HG03469 (cell line): ENCODE results near the gene NDUFC2.
"Not testable (repeated sequence)": the region's sequence is repeated elsewhere in the genome, so short reads cannot be mapped to it uniquely, and the experiment has no call there.

ENCODE experiments used
- ATAC-seq: cut with Tn5 transposase; IDR thresholded peaks from one replicate; pipeline ENCODE4 v1.9.1; 2021; ENCODE audit warnings: mild to moderate bottlenecking, moderate library complexity, moderate number of reproducible peaks; ENCODE audit not compliant: unreplicated experiment

NDUFC2 gene

DNA sequence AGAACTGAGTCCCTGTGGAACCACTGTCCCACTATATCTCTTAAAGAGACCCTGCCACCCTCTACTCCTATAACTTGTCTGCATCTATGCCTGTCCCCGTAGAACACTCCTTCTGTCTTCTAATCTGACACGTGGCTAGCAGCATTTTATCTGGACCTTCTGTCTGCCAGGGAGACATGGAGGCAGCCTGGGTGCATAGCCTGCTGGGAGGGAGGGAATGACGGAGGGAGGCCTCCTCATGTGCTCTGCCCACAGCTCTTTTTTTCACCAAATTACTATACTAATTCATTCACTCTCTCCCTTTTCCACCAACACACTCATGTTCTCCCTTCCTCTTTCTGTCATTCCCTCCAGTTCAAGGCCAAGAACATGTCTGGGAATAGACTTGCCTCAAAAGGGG is 23.6 kb downstream of the NDUFC2 start:
- ATAC-seq = no peak

DNA sequence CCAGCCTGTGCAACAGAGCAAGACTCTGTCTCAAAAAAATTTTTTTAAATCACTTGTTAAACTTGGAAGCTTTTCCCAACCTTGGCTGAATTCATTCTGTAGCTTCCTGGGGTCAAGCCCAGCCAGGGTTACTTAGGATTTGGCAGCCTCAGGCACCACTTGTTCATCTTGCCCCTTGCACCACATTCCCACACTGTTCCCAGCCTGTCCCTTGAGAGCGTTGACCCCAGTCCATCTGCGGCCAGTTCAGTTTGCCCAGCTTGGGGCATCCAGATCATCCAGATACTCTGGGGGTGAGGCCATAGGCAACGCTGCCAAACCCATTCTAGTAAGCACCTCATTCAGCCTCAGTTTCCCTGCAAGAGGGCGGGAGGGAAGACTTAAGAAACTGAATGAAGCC is 24.7 kb downstream of the NDUFC2 start:
- no peak for ATAC-seq

DNA sequence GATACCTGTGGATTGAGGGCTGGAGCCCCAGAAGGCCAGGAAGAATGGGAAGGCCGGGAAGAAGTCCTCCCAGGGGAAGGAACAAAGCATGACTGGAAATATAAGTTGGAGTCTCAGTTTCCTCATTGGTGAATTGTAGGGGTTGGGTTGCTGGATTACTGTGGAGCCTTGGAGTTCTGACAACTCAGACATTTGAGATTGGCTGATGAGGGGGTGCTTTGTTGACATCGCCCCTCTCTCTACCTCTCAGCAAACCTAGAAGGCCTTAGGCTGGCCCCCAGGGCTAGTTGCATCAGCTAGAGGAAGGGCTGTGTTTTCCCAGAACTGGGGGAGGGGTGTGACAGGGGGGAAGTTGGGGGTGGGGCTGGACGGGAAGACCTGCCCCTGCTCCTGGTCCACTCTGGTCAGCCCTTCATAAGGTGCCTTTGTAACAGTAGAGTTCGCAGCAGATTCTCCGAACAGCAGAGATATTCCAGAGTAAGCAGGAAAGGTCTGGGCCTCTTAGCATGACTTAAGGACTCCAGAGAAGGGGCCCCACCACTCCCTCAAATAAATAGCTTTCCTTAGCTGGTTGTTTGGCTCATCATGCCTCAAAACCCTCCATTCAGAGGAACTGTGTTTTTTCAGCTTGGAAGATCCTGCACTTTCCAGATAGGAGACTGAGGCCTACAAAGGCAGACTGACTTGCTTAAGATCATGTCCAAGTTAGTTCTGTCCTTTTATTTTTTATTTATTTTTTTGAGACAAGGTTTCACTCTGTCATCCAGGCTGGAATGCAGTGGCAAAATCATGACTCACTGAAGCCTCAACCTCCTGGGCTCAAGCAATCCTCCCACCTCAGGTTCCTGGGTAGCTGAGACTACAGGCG is 28.5 kb downstream of the NDUFC2 start:
- ATAC-seq = no peak

DNA sequence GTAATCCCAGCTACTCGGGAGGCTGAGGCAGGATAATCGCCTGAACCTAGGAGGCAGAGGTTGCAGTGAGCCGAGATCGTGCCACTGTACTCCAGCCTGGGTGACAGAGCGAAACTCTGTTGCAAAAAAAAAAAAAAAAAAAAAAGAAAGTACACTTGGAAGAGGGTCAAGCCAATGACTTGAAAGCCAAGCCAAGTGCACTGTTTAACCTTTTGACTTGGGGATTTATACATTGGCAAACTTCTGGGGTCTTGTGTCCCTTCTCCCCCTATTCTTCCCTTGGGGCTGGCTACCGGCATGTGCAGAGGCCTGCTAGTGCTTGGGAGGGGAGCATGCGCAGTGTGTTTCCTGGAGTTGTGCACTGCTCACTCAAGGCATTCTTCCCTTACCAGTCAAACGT is 30.3 kb downstream of the NDUFC2 start:
- no peak for ATAC-seq

DNA sequence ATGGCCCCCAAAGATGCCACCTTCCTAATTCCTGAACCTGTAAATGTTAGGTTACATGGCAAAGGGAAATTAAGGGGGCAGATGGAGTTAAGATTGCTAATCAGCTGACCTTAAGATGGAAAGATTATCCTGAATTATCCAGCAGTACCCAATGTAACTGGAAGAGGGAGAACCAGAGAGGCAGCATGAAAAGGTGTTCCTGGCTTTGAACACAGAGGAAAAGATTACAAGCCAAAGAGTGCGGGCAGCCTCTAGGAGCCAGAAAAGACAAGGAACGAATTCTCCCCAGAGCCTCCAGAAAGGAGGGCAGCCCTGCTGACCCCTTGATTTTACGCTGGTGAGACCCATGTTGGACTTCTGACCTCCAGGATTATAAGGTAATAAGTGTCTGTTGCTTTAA is 31.1 kb downstream of the NDUFC2 start:
- ATAC-seq = no peak

DNA sequence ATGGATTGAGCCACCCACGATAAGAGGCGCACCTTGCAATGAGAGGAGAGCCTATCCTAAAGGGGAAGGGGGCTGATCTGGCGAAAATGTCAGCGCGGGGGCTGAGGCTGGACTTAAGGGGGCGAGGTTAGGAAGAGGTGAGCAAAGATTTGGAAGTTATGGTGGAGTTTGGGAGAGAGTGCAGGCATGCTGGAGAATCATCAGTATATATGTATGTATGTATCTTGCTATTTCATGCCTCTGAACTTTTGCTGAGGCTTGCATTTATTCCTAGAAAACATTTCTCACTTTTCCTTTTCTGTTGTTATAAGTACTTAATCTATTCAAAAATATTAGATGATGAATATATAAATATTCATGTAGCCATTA is 33.2 kb downstream of the NDUFC2 start:
- no peak for ATAC-seq

DNA sequence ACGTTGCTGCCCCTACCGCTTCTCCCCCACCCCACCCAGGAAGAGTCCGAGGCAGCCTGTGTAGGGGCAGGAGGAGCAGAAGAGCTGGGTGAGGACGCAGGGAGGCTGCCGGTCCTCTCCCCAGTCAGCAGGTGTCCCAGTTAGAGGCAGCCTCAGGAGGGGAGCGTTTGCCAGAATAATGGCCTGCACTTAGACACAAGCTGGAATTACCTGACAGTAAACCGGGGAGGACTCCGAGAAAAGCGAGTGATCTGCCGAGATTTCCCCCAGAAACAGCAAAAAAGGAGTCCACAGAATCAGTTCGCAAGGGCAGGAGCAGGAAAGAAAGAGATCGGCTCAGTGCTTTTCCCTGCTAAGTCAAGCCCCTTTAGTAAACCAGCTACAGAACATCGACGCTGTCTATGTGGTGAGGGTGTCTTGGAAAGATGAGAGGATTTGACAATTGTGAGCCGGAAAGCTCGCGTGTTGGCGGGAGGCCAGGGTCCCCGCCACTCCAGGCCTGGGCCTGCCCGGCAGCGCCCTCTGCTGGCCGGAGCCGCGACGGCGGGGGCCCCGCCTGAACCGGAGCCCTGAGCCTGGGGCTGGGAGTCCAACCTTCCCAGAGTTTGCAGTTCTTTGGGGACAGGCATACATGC is 33.7 kb downstream of the NDUFC2 start:
- no peak for ATAC-seq

DNA sequence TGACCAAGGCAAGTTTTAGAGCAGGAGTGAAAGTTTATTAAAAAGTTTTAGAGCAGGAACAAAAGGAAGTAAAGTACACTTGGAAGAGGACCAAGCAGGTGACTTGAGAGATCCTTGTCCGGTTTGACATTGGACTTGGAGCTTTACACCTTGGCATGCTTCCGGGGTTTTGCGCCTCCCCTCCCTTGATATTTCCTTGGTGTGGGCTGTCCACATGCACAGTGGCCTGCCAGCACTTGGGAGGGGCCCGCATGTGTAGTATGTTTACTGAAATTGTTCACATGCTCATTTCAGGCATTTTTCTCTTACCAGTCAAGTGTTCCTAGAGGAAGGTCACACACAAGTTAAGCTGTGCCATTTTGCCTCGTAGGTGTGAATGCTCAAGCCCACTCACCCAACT is 35.0 kb downstream of the NDUFC2 start:
- no peak for ATAC-seq

DNA sequence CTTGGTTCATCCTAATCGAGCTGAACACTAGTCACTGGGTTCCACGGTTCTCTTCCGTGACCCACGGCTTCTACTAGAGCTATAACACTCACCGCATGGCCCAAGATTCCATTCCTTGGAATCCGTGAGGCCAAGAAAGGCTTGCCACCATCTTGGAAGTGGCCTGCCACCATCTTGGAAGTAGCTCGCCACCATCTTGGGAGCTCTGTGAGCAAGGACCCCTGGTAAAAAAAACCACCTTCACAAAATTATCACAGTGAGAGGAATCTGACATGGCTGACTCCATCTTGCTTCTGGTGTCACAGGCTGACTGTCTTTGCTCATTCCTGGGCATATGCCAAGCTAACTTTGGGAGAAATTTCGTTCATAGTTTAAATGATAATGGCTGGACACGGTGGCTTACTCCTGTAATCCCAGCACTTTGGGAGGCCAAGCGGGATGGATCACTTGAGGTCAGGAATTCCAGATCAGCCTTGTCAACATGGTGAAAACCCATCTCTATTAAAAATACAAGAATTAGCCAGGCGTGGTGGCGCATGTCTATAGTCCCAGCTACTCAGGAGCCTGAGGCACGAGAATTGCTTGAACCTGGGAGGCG is 37.7 kb downstream of the NDUFC2 start:
- ATAC-seq = no peak

DNA sequence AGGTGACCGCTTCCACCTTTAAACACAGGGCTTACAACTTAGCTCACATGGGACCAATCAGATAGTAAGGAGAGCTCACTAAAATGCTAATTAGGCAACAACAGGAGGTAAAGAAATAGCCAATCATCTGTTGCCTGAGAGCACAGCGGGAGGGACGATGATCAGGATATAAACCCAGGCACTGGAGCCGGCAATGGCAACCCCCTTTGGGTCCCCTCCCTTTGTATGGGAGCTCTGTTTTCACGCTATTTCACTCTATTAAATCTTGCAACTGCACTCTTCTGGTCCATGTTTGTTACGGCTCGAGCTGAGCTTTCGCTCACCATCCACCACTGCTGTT is 38.3 kb downstream of the NDUFC2 start:
- ATAC-seq = not testable (repeated sequence)

DNA sequence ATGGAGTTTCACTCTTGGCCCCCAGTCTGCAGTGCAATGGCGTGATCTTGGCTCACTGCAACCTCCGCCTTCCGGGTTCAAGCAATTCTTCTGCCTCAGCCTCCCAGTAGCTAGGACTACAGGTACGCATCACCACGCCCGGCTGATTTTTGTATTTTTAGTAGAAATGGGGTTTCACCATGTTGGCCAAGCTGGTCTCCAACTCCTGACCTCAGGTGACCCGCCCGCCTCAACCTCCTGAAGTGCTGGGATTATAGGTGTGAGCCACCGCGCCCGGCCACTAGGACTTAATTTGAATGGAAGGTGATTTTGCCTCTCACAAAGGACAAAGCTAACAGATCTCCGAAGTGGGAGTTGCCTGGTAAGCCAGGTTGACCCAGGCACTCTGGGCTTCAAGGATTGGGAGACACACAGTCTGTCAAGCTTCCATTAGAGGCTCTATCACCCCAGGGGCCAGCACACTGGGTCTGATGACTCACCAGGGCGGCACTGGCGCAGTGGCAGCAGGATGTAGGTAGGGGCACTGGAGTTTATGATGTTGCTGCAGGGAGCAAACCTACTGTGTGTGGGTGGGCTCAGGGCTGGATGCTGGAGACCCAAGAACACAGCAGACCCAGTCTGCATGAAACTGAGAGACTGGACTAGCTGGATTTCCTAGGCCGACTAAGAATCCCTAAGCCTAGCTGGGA is 38.8 kb downstream of the NDUFC2 start:
- no peak for ATAC-seq

DNA sequence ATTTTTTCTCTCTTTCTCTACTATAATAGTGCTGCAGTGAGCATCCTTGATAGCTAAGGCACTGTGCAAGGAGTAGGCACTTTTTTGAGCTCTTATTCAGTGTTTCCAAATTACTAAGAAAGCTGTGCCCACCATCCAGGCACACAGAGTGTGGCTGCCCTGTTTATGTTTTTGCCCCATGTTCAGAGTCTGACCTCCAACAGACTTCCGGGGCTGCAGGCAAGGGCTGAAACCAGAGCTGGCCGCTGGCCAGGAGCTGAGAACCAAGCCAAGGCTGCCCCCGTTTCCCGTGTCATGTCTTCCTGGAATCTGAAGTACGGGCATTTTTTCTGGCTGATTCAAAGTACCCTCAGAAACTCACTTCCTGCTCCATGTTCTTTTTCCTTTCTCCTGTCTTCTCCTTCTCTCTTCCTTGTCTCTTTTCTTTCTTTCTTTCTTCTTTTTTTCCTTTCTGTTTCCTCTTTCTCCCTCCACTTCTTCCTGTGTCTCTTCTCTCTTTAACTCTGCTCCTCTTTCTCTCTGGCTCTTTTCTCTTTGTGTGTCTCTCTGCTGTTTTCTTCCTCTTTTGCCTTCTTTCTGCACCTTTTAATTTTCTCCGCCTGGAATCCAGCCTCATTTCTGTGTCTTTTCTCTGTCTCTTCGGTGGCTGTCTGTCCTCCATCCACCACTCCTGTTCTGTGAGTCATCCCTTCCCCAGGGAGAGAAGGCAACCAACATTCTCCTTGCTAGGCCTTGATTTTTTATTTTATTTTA is 39.6 kb downstream of the NDUFC2 start:
- no peak for ATAC-seq

DNA sequence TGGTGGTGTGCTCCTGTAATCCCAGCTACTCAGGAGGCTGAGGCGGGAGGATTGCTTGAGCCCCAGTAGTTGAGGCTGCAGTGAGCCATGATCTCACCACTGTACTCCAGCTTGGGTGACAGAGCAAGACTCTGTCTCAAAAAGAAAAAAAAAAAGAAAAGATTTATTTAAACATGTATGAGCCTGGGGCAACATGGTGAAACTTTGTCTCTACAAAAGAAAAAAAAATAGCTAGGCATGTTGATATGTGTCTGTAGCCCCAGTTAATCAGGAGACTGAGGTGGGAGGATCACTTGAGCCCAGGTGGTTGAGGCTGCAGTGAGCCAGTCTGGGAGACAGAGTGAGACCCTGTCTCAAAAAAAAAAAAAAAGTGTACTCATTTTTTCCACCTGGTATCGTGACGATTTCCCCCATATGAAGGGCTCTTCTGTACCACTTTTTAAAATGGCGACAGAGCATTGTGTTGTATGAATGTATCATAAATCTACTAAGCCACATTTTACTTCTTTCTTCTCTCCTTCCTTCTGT is 40.2 kb downstream of the NDUFC2 start:
- no peak for ATAC-seq

DNA sequence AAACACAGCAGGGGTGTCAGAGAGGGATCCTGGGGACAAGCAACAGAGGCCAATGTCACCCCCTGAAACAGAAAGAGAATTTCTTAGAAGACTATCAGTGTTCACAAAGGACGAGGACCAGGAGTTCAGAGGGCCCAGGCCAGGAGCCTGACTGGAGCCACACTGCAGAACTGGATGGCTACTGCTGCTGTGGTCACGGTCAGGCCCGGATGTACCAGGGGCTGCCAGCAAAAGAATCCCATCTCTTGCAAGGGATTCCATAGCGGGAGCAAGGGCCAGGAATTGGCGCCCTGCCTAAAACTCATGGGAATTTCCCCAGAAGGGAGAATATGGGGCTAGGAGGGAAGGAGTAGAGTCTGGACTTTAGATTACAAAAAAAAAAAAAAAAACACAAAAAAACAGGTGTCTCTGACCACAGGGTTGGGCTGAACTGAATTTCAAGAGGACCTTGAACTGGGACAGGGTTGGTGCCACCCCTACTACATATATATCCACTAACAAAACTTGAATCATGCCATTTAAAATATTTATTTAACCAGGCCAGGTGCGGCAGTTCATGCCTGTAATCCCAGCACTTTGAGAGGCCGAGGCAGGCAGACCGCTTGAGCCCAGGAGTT is 40.9 kb downstream of the NDUFC2 start:
- no peak for ATAC-seq

DNA sequence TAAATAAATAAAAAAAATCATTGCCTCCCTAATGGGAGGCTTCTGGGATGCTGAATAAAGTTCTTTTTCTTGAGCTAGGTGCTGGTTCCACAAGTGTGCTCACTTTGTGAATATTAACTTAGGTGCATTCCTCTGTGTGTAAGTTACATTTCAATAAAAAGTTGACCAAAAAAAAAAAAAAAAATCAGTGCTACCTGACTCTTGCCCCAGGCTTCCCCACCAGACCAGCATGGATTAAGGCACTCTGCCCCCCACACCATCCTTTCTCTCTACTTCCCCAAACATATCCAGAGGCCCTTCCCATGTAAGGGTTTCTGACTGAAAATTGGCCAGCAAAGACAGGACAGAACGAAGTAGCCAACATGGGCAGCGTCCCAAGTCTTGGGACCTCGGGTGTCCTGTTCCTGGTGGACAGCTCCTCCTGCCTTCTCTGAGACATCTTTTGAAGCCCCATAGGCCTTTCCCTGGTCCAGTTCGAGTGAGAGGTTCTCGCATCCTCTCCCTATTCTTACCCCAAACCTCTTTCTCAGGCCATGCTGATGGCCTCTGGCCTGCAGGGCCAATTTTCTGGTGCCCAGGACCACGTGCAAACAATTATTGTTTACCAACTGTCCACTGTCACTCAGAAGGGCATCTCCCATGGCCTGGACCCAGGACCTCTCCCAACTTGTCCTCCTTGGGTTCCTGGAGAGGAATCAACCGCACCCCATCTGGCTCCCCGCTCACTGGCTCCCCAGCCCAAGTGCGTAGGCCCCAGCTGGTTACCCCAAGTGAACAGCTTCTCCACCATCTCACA is 41.6 kb downstream of the NDUFC2 start:
- no peak for ATAC-seq

DNA sequence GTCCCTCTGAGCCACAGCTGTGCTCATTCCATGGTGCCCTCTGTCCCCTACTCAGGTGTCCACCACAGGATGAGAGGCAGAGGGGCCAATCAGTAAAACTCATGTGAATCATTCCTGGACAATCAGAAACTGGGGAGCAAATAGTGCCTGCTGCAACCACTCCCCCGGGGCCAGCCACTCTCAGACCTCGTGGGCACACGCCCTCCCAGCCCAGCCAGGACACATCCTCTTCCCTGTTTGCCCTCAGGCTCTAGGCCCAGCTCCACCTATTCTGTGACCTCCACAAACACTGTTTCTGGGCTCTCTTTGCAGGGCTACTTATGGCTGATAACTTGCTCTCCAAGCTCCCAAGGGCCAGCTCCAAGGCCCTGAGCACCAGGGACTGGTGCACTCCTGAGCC is 42.6 kb downstream of the NDUFC2 start:
- ATAC-seq = no peak

DNA sequence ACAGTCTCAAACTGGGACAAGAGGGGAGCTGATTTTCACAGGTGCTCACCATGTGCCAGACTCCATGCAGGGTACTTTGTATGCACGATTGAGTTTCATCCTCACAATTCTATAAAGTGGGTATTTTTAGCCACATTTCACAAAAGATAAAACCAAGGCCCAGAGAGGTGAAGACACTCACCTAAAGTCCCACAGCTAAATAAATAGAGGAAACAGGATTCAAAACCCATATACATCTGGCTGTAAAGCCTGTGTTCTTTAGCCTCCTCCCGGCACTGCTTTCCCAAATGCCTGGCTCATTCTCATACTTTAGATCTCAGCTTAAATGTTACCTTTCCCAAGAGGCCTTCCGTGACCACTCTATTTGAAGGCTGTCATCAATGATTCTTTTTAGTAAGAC is 43.3 kb downstream of the NDUFC2 start:
- no peak for ATAC-seq

DNA sequence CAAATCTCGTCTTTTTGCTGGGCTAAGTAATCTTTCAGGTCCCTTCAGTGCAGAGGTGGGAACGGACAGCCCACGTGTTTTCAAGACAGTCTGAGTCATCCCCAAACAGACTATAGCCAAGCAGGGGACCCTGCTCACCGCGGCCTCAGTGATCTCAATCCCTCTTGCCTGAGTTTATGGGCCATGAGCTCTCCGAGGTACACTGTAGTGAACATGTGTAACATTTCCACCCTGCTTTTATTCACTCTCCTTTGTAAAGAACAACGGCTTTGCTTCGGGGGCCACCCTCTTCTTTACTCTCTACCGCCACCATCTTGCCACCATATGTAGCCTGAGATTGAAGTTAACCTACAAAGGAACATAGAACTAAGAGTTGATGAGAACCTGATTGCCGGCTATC is 45.0 kb downstream of the NDUFC2 start:
- ATAC-seq = no peak

DNA sequence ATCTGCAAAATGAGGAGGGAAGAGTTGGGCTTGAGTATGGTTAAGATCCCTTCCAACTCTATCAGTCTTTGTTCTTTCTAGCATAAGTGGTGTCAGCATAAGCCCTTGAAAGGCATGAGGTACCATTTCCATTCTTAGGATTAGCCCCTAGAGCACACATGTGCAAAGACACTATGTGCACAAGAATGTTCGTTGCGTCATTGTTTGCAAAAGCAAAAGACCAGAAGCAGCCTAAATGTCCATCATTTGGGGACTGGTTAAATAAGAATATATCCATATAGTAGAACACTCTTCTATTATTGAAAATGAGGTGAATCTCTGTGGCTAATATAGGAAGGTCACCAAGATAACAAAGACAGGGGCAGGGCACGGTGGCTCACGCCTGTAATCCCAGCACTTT is 46.6 kb downstream of the NDUFC2 start:
- no peak for ATAC-seq

DNA sequence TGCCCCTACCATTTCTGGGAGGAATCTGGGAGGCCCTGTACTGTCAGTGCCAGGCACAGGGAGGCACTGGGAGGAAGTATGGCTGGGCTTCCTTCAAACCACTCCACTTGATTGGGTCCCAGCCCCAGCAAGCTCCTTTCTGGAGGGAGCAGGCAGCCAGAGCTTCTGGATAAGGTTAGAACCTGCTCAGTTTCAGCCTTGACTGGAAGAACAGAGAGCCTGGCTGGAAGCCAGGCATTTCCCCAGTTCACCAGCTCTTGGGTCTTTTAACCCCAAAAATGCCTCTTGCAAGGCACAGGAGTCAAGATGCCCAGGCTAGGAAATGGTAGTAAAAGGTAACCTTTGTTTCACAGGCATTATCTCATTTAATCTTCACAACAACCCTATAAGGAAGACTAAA is 47.6 kb downstream of the NDUFC2 start:
- no peak for ATAC-seq
